Erythroblast (primary cell): Measurements from ENCODE around the gene MMGT1.
"Not testable (repeated sequence)": the region's sequence is repeated elsewhere in the genome, so short reads cannot be mapped to it uniquely, and the experiment has no call there.

ENCODE experiments used
- GATA1 ChIP-seq: IDR thresholded peaks from 2 replicates; pipeline ENCODE4 v1.6.1; 2011; ENCODE audit warnings: low read depth, mild to moderate bottlenecking, control low read depth, low read length, moderate library complexity
- POLR2A ChIP-seq: IDR thresholded peaks from 2 replicates; pipeline ENCODE4 v1.6.1; 2011; ENCODE audit warnings: mild to moderate bottlenecking, low read length

DNA sequence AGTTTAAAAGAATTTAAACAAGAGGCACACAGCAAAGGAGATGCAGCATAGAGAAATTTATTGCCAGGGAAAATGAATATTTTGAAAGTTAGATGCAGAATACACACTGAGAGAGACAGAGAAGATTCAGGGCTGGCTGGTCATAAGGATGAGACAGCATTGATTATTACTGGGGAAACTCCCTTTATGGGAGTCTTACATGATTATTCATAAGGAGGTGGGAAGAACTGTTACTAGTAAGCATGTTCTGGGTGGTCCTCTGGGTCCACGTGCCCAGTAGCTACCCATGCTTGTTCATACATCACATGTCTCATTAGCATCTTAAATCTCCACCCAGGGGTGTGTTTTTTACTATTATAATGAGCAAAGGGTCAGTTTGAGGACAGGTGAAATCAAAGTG, 53.3 kb downstream of the MMGT1 start:
- TF ChIP-seq POLR2A, GATA1: not testable (repeated sequence)
